ENCODE measurements around the gene ZBTB7C. TPM values are rescaled to one million over a fixed set of nuclear protein-coding genes. Genes with fewer than 3 reads are reported as not detected.

ZBTB7C gene
- total and polyA plus RNA-seq, 4 donors: 3.2 to 10.9 (median 3.7) TPM

- Histone ChIP-seq H3K27me3 (ENCODE audit: control insufficient read depth in 3 of 3, insufficient read depth in 3 of 3, low read length in 2 of 3) (no peaks in the 10 kb centered on the region), H3K27ac (ENCODE audit: low read depth in 1 of 2, low read length in 1 of 2) (no peak overlapping the region), H3K36me3 (ENCODE audit: control insufficient read depth in 4 of 4, insufficient read depth in 4 of 4, low read length in 4 of 4) (no peaks in the 10 kb centered on the region), H3K4me1 (ENCODE audit: control insufficient read depth in 5 of 5, insufficient read depth in 5 of 5, low read length in 5 of 5) (peaks cover 0 to 10% (median 0%) of the 10 kb centered on the region in 5 donors), H3K4me3 (no peak overlapping the region), H3K9me3 (ENCODE audit: control insufficient read depth in 4 of 4, insufficient read depth in 3 of 4, low read length in 3 of 4) (no peaks in the 10 kb centered on the region), H3K9ac (ENCODE audit: insufficient read depth in 1 of 2, low read length in 2 of 2) (no peak overlapping the region)
- no peak for TF ChIP-seq CTCF (IDR thresholded peaks at IDR 0.05; ENCODE audit: control extremely low read depth, extremely low read depth)
- 53 to 67% methylated on average over 10 of the region's 10 CpGs for WGBS, 2 donors
- ATAC-seq (ENCODE audit: insufficient read depth, low FRiP score) (no peak), DNase-seq (no peak)
Observed at GRCh38 chr18:48124857-48125626, 284.1 kb downstream of the ZBTB7C start.

GRCh38 chr18:48123941-48124340 lies 285.2 kb downstream of the ZBTB7C start:
- Histone ChIP-seq H3K4me1 (ENCODE audit: control insufficient read depth in 5 of 5, insufficient read depth in 5 of 5, low read length in 5 of 5) (peaks cover 0 to 12% (median 0%) of the 10 kb centered on the region in 5 donors), H3K36me3 (ENCODE audit: control insufficient read depth in 4 of 4, insufficient read depth in 4 of 4, low read length in 4 of 4) (no peaks in the 10 kb centered on the region), H3K9me3 (ENCODE audit: control insufficient read depth in 4 of 4, insufficient read depth in 3 of 4, low read length in 3 of 4) (no peaks in the 10 kb centered on the region), H3K9ac (ENCODE audit: insufficient read depth in 1 of 2, low read length in 2 of 2) (no peak overlapping the region), H3K4me3 (no peak overlapping the region), H3K27me3 (ENCODE audit: control insufficient read depth in 3 of 3, insufficient read depth in 3 of 3, low read length in 2 of 3) (no peaks in the 10 kb centered on the region), H3K27ac (ENCODE audit: low read depth in 1 of 2, low read length in 1 of 2) (no peak overlapping the region)
- TF ChIP-seq CTCF (IDR thresholded peaks at IDR 0.05; ENCODE audit: control extremely low read depth, extremely low read depth): no peak
- no peak for DNase-seq
- WGBS, 2 donors: 70 to 100% methylated on average over 4 of the region's 4 CpGs
- ATAC-seq (ENCODE audit: insufficient read depth, low FRiP score): no peak

GRCh38 chr18:48123324-48123723 lies 285.9 kb downstream of the ZBTB7C start:
- no peak for TF ChIP-seq CTCF (IDR thresholded peaks at IDR 0.05; ENCODE audit: control extremely low read depth, extremely low read depth)
- Histone ChIP-seq H3K27me3 (ENCODE audit: control insufficient read depth in 3 of 3, insufficient read depth in 3 of 3, low read length in 2 of 3) (no peaks in the 10 kb centered on the region), H3K36me3 (ENCODE audit: control insufficient read depth in 4 of 4, insufficient read depth in 4 of 4, low read length in 4 of 4) (no peaks in the 10 kb centered on the region), H3K4me1 (ENCODE audit: control insufficient read depth in 5 of 5, insufficient read depth in 5 of 5, low read length in 5 of 5) (peaks cover 0 to 12% (median 0%) of the 10 kb centered on the region in 5 donors), H3K9ac (ENCODE audit: insufficient read depth in 1 of 2, low read length in 2 of 2) (no peak overlapping the region), H3K9me3 (ENCODE audit: control insufficient read depth in 4 of 4, insufficient read depth in 3 of 4, low read length in 3 of 4) (no peaks in the 10 kb centered on the region), H3K4me3 (no peak overlapping the region), H3K27ac (ENCODE audit: low read depth in 1 of 2, low read length in 1 of 2) (no peak overlapping the region)
- 53 to 76% methylated on average over 6 of the region's 6 CpGs for WGBS, 2 donors
- DNase-seq (no peak), ATAC-seq (ENCODE audit: insufficient read depth, low FRiP score) (no peak)

All from lung (tissue), 12 donors.